Stomach (tissue), 9 donors: ENCODE results near the gene OR5M11. TPM values are rescaled to one million over a fixed set of nuclear protein-coding genes. Genes with fewer than 3 reads are reported as not detected.

Experiments
- DNase-seq, 2 donors: peaks; one replicate each; pipeline versions ENCODE4 v3.0.0 to v3.0.0-alpha.2; 2013 to 2019
- H3K27ac ChIP-seq, 5 donors: fragments of 200-600 bp in 4 of 5; sonication (generic) in 4 of 5; one replicate each; pipeline ENCODE4 v1.5.1; 2013 to 2019; ENCODE audit warnings: mild to moderate bottlenecking in 1 of 5, moderate library complexity in 1 of 5
- H3K27me3 ChIP-seq, 3 donors: fragments of 200-600 bp; sonication (generic); one replicate each; pipeline ENCODE4 v1.5.1; 2017 to 2019; ENCODE audit warnings: mixed run types in 1 of 3
- H3K36me3 ChIP-seq, 4 donors: fragments of 200-600 bp; sonication (generic); 1 replicate in 3 of 4; 2 replicates in 1 of 4; pipeline ENCODE4 v1.5.1; 2016 to 2019
- H3K4me1 ChIP-seq, 4 donors: fragments of 200-600 bp; sonication (generic); one replicate each; pipeline ENCODE4 v1.5.1; 2016 to 2019
- H3K4me3 ChIP-seq, 4 donors: fragments of 200-600 bp; sonication (generic) in 3 of 4; one replicate each; pipeline ENCODE4 v1.5.1; 2016 to 2019; ENCODE audit warnings: mild to moderate bottlenecking in 1 of 4
- H3K9me3 ChIP-seq, 4 donors: fragments of 200-600 bp; sonication (generic); one replicate each; pipeline ENCODE4 v1.5.1; 2016 to 2019
- EP300 ChIP-seq: sonication (generic); formaldehyde crosslinking; IDR thresholded peaks from one replicate; pipeline ENCODE4 v1.6.1; 2017; ENCODE audit warnings: antibody characterized with exemption
- POLR2A ChIP-seq, 4 donors: fragments of 450-650 bp; IDR thresholded peaks; one replicate each; pipeline ENCODE4 v1.6.1; 2016; ENCODE audit warnings: antibody characterized with exemption in 4 of 4, control low read depth in 2 of 4, mild to moderate bottlenecking in 1 of 4, moderate library complexity in 1 of 4
- POLR2AphosphoS5 ChIP-seq, 3 donors: sonication (generic); formaldehyde crosslinking; IDR thresholded peaks; one replicate each; pipeline ENCODE4 v1.6.1; 2016; ENCODE audit warnings: antibody characterized with exemption in 3 of 3
- WGBS, 5 donors: extraction: QIAGEN DNeasy Blood & Tissue Kit in 3 of 5; methylation state at CpG; one replicate each; pipeline versions ENCODE4 v1.1.5 to v1.1.7; 2013 to 2018; 5-methylcytosine and 5-hydroxymethylcytosine counted together
- intact Hi-C: fragments of 100-400 bp; cut with DNase I; formaldehyde crosslinking; loops from one replicate; pipeline ENCODE4 v1.15.1; 2023; ENCODE audit warnings: low total_unique reads
- polyA plus RNA-seq, 3 donors: library from polyadenylated mRNA; stranded (reverse); fragments of 200-250 nt; gene quantifications; one replicate each; pipeline ENCODE4 v1.2.3, GENCODE V29; 2013
- total RNA-seq, 5 donors: library from RNA; depleted of rRNA; stranded (reverse); fragments of >200 nt; gene quantifications; one replicate each; pipeline versions ENCODE4 v1.1.0 to v1.2.3, GENCODE V29; 2014 to 2016
- TF ChIP-seq, protein P1 (sequence below), 7 experiments: fragments of 450-650 bp in 4 of 7; fragments of 200-600 bp in 3 of 7; sonication (generic) in 3 of 7; IDR thresholded peaks; one replicate each; pipeline ENCODE4 v1.5.1; 2016 to 2019; ENCODE audit warnings: antibody characterized with exemption in 7 of 7, control low read depth in 2 of 7, mild to moderate bottlenecking in 1 of 7
- donor health status: healthy with polysubstance abuse.
- donor health status: Bipolar disorder and iron deficiency.
- donor health status: healthy.

OR5M11 gene
- total and polyA plus RNA-seq, 8 donors: not detected

DNA sequence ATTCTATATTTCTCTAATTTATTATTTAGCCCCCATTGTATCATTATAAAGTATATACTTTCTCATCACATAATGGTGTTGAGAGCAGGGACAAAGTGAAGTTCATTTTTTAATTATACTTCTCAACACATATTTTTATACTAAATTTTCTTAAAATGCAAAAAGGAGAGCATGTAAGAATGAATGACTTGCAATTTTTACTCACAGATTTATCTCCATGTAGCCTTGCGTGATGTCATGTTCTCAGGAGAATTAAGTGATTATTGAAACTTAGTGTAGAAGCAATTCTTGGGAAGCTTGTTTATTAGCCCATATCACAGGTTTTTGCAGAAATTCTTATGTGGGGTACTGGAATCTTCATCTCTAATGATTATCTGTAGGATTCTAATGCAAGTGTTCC is 682 bp upstream of the OR5M11 start:
- Histone ChIP-seq H3K36me3 (no peaks in the 10 kb centered on the region), H3K4me3 (no peak overlapping the region), H3K9me3 (peaks cover 0 to 15% (median 3%) of the 10 kb centered on the region in 4 donors), H3K27me3 (no peaks in the 10 kb centered on the region), H3K27ac (no peak overlapping the region), H3K4me1 (no peaks in the 10 kb centered on the region)
- DNase-seq: no peak
- TF ChIP-seq POLR2A (IDR thresholded peaks at IDR 0.05): no peak
- TF ChIP-seq EP300: no peak
- TF ChIP-seq, protein P1, sequence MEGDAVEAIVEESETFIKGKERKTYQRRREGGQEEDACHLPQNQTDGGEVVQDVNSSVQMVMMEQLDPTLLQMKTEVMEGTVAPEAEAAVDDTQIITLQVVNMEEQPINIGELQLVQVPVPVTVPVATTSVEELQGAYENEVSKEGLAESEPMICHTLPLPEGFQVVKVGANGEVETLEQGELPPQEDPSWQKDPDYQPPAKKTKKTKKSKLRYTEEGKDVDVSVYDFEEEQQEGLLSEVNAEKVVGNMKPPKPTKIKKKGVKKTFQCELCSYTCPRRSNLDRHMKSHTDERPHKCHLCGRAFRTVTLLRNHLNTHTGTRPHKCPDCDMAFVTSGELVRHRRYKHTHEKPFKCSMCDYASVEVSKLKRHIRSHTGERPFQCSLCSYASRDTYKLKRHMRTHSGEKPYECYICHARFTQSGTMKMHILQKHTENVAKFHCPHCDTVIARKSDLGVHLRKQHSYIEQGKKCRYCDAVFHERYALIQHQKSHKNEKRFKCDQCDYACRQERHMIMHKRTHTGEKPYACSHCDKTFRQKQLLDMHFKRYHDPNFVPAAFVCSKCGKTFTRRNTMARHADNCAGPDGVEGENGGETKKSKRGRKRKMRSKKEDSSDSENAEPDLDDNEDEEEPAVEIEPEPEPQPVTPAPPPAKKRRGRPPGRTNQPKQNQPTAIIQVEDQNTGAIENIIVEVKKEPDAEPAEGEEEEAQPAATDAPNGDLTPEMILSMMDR (IDR thresholded peaks at IDR 0.05): no peak
- no peak for TF ChIP-seq POLR2AphosphoS5 (IDR thresholded peaks at IDR 0.05)
- WGBS, 5 donors: 92 to 100% (median 97%) methylated on average over 1 of the region's 1 CpG
- intact Hi-C loops: no loop called here

DNA sequence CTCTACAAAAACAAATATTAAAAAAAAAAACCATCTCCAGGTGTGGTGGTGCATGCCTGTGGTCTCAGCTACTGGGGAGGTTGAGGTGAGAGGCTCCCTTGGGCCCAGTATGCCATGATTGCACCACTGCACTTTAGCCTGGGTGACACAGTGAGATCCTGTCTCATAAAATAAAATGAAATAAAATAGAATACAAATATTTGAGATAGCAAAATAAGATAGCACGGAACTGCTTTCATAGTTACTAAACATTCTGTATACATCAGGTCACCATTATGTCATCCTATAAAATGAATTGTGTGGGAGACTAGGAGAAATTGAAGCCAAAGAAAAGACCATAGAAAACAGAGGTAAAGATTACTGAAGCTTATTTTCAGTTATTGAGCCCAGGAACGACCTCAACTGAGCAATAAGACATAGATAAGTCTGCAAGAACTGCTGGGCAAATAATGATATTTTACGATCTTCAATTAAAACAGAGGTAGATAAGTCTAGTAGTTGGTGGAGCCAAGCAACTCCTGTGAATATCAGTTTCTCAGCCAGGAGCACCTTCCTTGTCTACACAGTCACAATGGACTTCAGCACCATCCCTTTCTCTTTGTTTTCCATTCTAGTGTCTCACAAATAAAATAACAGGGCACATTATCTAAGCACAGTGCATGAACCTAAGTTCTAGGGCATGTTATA is 9.9 kb downstream of the OR5M11 start:
- no peaks in the 10 kb centered on the region for H3K4me1 ChIP-seq
- TF ChIP-seq POLR2A (IDR thresholded peaks at IDR 0.05): no peak
- no peak for TF ChIP-seq POLR2AphosphoS5 (IDR thresholded peaks at IDR 0.05)
- TF ChIP-seq EP300: no peak
- TF ChIP-seq, protein P1 (IDR thresholded peaks at IDR 0.05): no peak
- intact Hi-C loops: no loop called here
- no peak overlapping the region for H3K4me3 ChIP-seq
- no peak for DNase-seq
- no peaks in the 10 kb centered on the region for H3K27me3 ChIP-seq
- no peaks in the 10 kb centered on the region for H3K36me3 ChIP-seq
- H3K27ac ChIP-seq: no peak overlapping the region
- 45 to 60% (median 55%) methylated on average over 3 of the region's 3 CpGs for WGBS, 5 donors
- peaks cover 0 to 10% (median 2%) of the 10 kb centered on the region in 4 donors for H3K9me3 ChIP-seq

DNA sequence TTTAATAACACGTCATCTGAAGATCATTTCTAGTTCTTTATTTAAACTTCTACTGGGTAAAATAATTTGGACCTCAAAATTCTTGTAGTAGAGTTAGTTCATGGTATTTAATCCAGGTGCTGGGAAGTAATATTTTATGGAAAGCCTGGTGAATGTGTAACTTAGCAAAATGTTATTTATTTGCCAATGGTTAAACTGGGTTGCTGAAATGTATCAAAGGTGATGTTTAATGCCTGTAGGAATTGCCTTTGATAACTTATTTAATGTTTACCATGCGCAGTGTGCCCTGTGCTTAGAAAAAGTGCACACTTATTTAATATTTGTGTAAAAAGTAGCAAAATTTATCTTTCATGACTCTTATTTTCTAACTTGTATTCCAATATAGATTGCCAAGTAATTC is 11.2 kb downstream of the OR5M11 start:
- no peak overlapping the region for H3K4me3 ChIP-seq
- 31 to 58% (median 45%) methylated on average over 2 of the region's 2 CpGs for WGBS, 5 donors
- intact Hi-C loops: no loop called here

DNA sequence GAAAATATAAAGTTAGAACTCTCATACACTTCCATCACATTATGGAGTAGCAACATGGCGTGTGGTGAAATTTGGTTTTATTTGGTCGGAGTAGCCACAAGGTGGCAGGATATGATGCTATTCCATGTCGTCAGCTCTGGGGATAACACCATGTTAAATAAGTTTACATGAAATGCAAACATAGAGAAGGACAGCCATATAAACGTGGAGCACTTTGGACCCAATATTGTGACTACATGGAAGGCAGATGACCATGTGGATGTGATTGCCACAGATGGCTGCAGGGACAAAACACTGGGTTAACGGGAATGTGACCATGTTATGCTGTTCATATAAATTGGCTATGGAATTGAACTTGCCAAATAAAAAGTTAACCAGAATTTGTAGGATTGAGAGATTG is 21.0 kb downstream of the OR5M11 start:
- TF ChIP-seq, protein P1 (IDR thresholded peaks at IDR 0.05): no peak
- no peak for TF ChIP-seq POLR2AphosphoS5 (IDR thresholded peaks at IDR 0.05)
- TF ChIP-seq EP300: no peak
- no peak for TF ChIP-seq POLR2A (IDR thresholded peaks at IDR 0.05)
- peaks cover 0 to 8% (median 0%) of the 10 kb centered on the region in 4 donors for H3K9me3 ChIP-seq
- no peaks in the 10 kb centered on the region for H3K36me3 ChIP-seq
- no peak for DNase-seq
- H3K27ac ChIP-seq: no peak overlapping the region
- no peaks in the 10 kb centered on the region for H3K27me3 ChIP-seq
- no peaks in the 10 kb centered on the region for H3K4me1 ChIP-seq
- intact Hi-C loops: no loop called here
- 54 to 75% (median 68%) methylated on average over 5 of the region's 5 CpGs for WGBS, 5 donors
- H3K4me3 ChIP-seq: no peak overlapping the region

More for the DNA sequence above, 11.2 kb downstream of the OR5M11 start:
- TF ChIP-seq POLR2AphosphoS5 (IDR thresholded peaks at IDR 0.05) (no peak), POLR2A (IDR thresholded peaks at IDR 0.05) (no peak), EP300 (no peak)
- TF ChIP-seq, protein P1 (IDR thresholded peaks at IDR 0.05): no peak
- H3K9me3 ChIP-seq: peaks cover 0 to 6% (median 0%) of the 10 kb centered on the region in 4 donors
- H3K4me1 ChIP-seq: no peaks in the 10 kb centered on the region
- no peaks in the 10 kb centered on the region for H3K27me3 ChIP-seq
- no peak overlapping the region for H3K27ac ChIP-seq
- no peaks in the 10 kb centered on the region for H3K36me3 ChIP-seq
- DNase-seq: no peak
